Measurements from ENCODE around the gene SLF2.
A peak's percentile ranks its signal among the peaks of the same experiment; 100 is the strongest.

The SLF2 gene

DNA sequence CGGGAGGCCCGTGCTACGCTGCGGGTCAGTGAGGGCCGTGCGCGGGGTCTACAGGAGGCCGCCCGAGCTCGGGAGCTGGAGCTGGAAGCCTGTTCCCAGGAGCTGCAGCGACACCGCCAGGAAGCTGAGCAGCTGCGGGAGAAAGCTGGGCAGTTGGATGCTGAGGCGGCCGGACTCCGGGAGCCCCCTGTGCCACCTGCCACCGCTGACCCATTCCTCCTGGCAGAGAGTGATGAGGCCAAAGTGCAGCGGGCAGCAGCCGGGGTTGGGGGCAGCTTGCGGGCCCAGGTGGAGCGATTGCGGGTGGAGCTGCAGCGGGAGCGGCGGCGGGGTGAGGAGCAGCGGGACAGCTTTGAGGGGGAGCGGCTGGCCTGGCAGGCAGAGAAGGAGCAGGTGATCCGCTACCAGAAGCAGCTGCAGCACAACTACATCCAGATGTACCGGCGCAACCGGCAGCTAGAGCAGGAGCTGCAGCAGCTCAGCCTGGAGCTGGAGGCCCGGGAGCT is 93.9 kb downstream of the SLF2 start:
- no peak for TF ChIP-seq CTCF (IDR thresholded peaks at IDR 0.05; ENCODE audit: insufficient read depth, low read depth, low read length, missing control alignments)
- H3K4me3 ChIP-seq (ENCODE audit: low read length) = no peak overlapping the region
- DNase-seq (ENCODE audit: low read depth) = no peak

GRCh38 chr10:101007099-101007711 is 94.4 kb downstream of the SLF2 start:
- TF ChIP-seq CTCF (IDR thresholded peaks at IDR 0.05; ENCODE audit: insufficient read depth, low read depth, low read length, missing control alignments) = no peak
- no peak overlapping the region for H3K4me3 ChIP-seq (ENCODE audit: low read length)
- no peak for DNase-seq (ENCODE audit: low read depth)

GRCh38 chr10:101007915-101008822 is 95.4 kb downstream of the SLF2 start:
- no peak for DNase-seq (ENCODE audit: low read depth)
- no peak for TF ChIP-seq CTCF (IDR thresholded peaks at IDR 0.05; ENCODE audit: insufficient read depth, low read depth, low read length, missing control alignments)
- H3K4me3 ChIP-seq (ENCODE audit: low read length) = no peak overlapping the region

DNA sequence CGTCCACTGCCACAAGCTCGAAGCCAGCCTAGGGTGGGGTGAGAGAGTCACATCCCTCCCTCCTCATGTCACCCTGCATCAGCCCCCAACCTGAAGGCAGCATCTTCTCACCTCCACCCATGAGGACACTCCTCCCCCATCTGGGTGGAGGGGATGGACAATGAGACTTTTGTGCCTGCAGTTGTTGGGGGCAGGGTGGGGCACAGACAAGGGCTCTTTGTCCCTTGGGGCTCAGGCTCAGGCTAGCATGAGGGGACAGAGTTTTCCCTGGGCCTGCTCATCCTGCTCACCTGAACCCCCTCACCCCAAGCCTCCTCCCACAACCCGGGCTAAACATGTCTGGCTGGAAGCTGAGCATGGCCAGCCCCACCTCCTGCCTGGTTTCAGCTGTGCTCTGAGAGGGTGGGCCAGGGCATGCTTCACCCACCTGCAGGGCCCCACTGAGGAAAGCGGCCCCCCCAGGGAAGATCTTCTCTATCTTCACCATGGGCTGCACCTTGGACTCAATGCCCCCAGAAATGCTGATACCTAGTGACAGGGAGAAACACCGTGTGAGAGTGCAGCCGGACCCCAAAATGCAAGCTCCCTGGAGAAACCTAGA is 96.2 kb downstream of the SLF2 start:
- no peak for TF ChIP-seq CTCF (IDR thresholded peaks at IDR 0.05; ENCODE audit: insufficient read depth, low read depth, low read length, missing control alignments)
- H3K4me3 ChIP-seq (ENCODE audit: low read length) = no peak overlapping the region
- no peak for DNase-seq (ENCODE audit: low read depth)

DNA sequence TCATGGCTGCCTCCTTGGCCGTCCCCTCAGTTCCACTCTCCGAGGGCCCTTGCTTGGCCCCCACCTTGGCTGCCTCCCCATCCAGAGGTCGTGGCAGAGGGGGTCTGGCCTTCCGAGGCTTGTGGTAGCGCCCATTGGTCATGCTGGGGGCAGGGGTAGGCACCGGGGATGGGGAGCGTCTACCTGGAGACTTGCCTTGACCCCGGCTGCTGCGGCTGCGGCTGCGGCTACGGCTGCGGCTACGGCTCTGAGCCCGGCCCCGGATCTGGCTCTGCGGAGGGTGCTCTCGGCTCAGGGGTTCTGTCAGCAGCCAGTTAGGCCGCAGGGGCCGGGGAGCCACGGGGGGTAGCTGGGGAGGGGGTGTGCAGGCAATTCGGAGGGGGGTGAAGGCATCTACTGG is 97.6 kb downstream of the SLF2 start:
- DNase-seq (ENCODE audit: low read depth) = no peak
- TF ChIP-seq CTCF (IDR thresholded peaks at IDR 0.05; ENCODE audit: insufficient read depth, low read depth, low read length, missing control alignments) = no peak
- no peak overlapping the region for H3K4me3 ChIP-seq (ENCODE audit: low read length)

DNA sequence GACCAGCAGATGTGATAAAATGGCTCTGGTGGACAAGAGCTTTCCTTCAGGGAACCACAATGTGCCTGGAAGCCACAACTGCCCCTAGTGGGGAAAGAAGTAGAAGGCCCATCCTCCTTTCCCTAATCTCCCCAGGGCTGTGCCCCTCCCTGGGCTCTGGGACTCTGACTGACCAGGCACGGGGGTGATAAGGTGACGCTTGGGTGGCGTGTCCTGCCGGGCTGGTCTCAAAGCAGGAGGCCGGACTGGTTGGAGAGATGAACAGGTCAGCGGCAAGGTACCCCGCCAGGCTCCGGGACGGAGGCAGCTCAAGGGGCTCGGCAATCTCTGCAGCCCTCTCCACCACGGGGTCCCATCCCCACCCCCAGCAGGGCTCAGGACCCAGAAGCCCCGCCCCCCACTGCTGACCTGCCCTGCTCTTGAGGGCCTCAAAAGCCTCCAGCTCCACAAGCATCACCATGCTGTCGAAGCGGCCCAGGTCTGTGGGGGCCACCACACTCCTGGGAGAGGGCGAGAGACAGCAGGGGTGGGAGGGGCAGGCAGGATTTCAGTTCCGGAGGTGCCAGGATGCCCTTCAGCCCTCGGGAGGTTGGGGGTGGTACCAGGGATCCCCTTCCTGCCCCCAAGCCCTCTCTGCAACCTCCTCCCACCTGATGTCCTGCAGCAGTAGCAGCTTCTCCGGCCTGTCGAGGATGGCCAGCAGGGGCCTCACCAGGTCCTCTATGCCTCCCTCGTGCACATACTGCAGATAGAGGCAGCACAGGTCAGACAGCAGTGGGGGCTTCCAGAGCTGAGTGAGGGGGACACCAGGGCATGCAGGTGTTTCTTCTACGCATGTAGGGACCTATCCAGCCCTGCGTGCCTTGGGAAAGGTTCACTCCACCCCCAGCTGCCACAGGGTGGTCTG is 99.0 kb downstream of the SLF2 start:
- peak; percentile 34 for TF ChIP-seq CTCF (IDR thresholded peaks at IDR 0.05; ENCODE audit: insufficient read depth, low read depth, low read length, missing control alignments)
- no peak overlapping the region for H3K4me3 ChIP-seq (ENCODE audit: low read length)
- no peak for DNase-seq (ENCODE audit: low read depth)
